Mucosa of descending colon (tissue), 3 donors: ENCODE data around the gene ENHO. TPM values are rescaled to one million over a fixed set of nuclear protein-coding genes. Genes with fewer than 3 reads are reported as not detected.

Experiments used
- ATAC-seq: fragments of 200-7000 bp; cut with Tn5 transposase; one replicate; pipeline ENCODE4 v1.9.1; 2020; ENCODE audit warnings: mild to moderate bottlenecking, moderate library complexity
- DNase-seq, 3 donors: peaks; one replicate each; pipeline ENCODE4 v3.0.0-alpha.2; 2020
- H3K36me3 ChIP-seq: fragments of 200-600 bp; one replicate; pipeline ENCODE4 v1.8.0; 2021; ENCODE audit warnings: low read depth, mild to moderate bottlenecking
- H3K4me1 ChIP-seq: fragments of 200-600 bp; one replicate; pipeline ENCODE4 v1.8.0; 2021; ENCODE audit warnings: low read depth, mild to moderate bottlenecking
- H3K4me3 ChIP-seq: fragments of 200-600 bp; one replicate; pipeline ENCODE4 v1.8.0; 2021; ENCODE audit warnings: mild to moderate bottlenecking
- H3K9me3 ChIP-seq: fragments of 200-600 bp; one replicate; pipeline ENCODE4 v1.8.0; 2021; ENCODE audit warnings: mild to moderate bottlenecking
- intact Hi-C, 2 donors: fragments of 100-400 bp; cut with DNase I in 1 of 2; cut with micrococcal nuclease in 1 of 2; formaldehyde crosslinking; loops; one replicate each; pipeline versions ENCODE4 v1.11.0 to v1.11.1; 2022; cut with DNase I, micrococcal nuclease
- total RNA-seq, 3 donors: library from RNA; stranded (reverse); fragmentation: NEBNext Ultra II Directional in 2 of 3; extraction: Animal tissue kit (Norgen Biotek cat#: 25700) in 2 of 3; gene quantifications; one replicate each; pipeline versions ENCODE4 v1.2.1 to v1.2.4, GENCODE V29; 2021 to 2023
- TF ChIP-seq, protein P1 (sequence below): fragments of 200-600 bp; IDR thresholded peaks from one replicate; pipeline ENCODE4 v1.8.0; 2022; ENCODE audit warnings: antibody characterized with exemption, mild to moderate bottlenecking
- donor health status: DM: no; HTN: no; CAD: no; lungs with moderate emphysema.
- donor health status: DM: no; HTN: no; CAD: no.
- donor health status: DM: no; HTN: yes; CAD: no.

The ENHO gene
- total RNA-seq, 3 donors from 2014 or later: 1.4 to 2.0 (median 1.5) TPM

DNA sequence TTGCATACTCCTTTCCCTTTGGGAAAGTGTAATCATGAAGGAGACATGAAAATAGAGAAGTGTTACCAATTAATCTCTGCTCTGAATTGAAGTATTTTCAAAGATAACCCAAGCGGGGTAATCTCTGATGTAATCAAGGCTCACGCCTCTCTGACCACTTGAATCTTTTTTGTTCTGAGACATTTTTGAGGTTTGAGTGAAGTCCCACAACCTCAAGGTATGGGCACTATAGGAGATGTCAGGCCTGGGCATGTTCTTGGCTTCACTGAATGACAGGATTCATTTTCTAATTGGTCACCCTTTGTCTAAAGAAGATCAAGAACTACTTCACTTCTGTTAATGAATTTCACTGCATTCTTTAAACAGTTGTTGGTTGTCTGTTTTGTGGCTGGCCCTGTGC, 23.7 kb downstream of the ENHO start:
- intact Hi-C loops: no loop called here
- Histone ChIP-seq H3K36me3 (no peaks in the 10 kb centered on the region), H3K9me3 (no peaks in the 10 kb centered on the region), H3K4me1 (no peaks in the 10 kb centered on the region), H3K4me3 (no peak overlapping the region)
- TF ChIP-seq, protein P1, sequence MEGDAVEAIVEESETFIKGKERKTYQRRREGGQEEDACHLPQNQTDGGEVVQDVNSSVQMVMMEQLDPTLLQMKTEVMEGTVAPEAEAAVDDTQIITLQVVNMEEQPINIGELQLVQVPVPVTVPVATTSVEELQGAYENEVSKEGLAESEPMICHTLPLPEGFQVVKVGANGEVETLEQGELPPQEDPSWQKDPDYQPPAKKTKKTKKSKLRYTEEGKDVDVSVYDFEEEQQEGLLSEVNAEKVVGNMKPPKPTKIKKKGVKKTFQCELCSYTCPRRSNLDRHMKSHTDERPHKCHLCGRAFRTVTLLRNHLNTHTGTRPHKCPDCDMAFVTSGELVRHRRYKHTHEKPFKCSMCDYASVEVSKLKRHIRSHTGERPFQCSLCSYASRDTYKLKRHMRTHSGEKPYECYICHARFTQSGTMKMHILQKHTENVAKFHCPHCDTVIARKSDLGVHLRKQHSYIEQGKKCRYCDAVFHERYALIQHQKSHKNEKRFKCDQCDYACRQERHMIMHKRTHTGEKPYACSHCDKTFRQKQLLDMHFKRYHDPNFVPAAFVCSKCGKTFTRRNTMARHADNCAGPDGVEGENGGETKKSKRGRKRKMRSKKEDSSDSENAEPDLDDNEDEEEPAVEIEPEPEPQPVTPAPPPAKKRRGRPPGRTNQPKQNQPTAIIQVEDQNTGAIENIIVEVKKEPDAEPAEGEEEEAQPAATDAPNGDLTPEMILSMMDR: no peak
- ATAC-seq (no peak), DNase-seq (no peak)

- no peaks in the 10 kb centered on the region for H3K36me3 ChIP-seq
- no peak for ATAC-seq
- no peaks in the 10 kb centered on the region for H3K9me3 ChIP-seq
- H3K4me3 ChIP-seq: no peak overlapping the region
- no peaks in the 10 kb centered on the region for H3K4me1 ChIP-seq
- TF ChIP-seq, protein P1: no peak
- no peak for DNase-seq
- intact Hi-C loops: no loop called here
Observed at GRCh38 chr9:34498553-34498952, 24.2 kb downstream of the ENHO start.

DNA sequence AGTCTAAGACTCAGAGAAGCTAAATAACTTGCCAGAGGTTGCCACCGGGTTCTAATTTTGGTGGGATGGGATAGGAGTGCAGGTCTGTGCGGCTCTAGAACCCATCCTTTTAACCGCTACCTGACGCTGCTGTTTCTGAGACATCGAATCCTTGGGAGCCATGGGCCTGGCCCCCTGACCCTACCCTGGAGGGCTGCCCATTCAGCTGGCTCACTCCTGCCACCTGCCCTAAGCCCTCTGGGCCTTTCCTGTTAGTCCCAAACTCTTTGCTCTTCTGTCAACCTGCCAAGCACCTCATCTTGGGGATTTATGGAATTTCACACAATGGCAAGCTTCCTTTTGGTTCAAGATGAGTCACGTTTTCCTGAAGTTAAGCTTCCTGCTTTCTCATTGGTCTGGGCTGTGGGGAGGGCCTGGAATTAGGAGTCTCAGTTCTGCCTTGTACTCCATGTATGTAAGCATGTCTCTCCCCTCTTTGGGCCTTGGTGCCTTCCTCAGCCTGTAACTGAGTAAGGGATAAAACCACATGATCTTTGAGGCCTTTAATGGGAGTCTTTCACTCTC, 26.6 kb downstream of the ENHO start:
- Histone ChIP-seq H3K9me3 (no peaks in the 10 kb centered on the region), H3K4me3 (no peak overlapping the region), H3K4me1 (no peaks in the 10 kb centered on the region), H3K36me3 (no peaks in the 10 kb centered on the region)
- no peak for DNase-seq
- TF ChIP-seq, protein P1: no peak
- intact Hi-C loops: no loop called here
- no peak for ATAC-seq

DNA sequence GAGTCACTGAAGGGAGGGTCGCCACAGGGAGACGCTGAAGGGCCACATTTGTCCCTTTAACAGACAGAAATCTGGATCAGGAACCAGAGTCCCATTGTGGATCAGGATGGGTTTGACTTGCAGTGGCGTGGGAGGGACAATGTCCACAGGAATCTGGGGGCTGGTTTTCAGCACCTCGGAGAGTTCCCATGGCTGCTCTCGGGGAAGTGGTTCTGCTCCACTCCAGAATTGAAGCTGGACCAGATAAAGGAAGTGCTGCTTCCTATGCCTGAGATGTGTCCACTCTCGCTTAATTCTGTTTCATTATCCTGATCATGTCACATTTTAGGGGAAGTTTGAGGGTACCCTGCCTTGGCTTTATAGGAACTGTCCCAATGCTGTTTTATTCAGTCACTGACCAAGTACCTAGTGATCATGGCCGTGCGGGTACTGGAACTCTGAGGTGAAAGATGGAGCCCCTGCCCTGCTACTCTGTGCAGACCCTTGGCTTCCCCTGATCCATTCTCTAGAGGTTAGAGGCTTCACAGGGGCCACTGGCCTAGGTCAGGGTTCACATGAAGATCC, 28.7 kb downstream of the ENHO start:
- no peak for ATAC-seq
- intact Hi-C loops: no loop called here

DNA sequence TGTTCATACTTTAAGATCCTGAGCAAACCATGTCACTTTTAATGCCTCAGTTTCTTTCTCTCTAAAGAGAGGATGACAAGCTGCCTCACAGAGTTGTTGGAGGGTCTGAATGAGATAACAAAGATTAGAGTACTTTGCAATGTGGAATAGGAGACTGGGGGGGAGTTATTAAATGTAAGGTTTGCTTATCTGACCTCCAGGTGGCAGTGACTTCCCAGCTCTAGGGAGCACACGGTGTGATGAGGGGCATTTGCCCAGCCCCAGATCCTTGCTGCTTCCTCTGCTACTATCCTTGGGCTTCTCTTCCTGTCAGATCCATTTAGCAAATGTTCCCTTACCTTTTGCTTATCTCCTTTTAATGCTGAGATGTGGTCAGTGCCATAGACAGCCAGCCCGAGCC, 30.7 kb downstream of the ENHO start:
- ATAC-seq: no peak
- TF ChIP-seq, protein P1: no peak

More for the DNA sequence above, 28.7 kb downstream of the ENHO start:
- TF ChIP-seq, protein P1: no peak
- no peaks in the 10 kb centered on the region for H3K9me3 ChIP-seq
- no peaks in the 10 kb centered on the region for H3K36me3 ChIP-seq
- no peaks in the 10 kb centered on the region for H3K4me1 ChIP-seq
- DNase-seq: peak in 2 of 3 donors; percentile 46 to 62
- H3K4me3 ChIP-seq: no peak overlapping the region

More for the DNA sequence above, 30.7 kb downstream of the ENHO start:
- Histone ChIP-seq H3K9me3 (no peaks in the 10 kb centered on the region), H3K4me3 (no peak overlapping the region), H3K4me1 (no peaks in the 10 kb centered on the region), H3K36me3 (no peaks in the 10 kb centered on the region)
- intact Hi-C loops: no loop called here
- no peak for DNase-seq
